HepG2 (cell line): ENCODE data around the gene LSR. TPM values are rescaled to one million over a fixed set of nuclear protein-coding genes. Genes with fewer than 3 reads are reported as not detected.
A peak's percentile ranks its signal among the peaks of the same experiment; 100 is the strongest.

Experiments
- KIAA2018 ChIP-seq: sonication (generic); formaldehyde crosslinking; IDR thresholded peaks from 2 replicates; pipeline ENCODE4 v1.5.0; 2020; ENCODE audit warnings: mild to moderate bottlenecking, missing genetic modification reagents, borderline replicate concordance
- NFYB ChIP-seq: sonication (generic); formaldehyde crosslinking; IDR thresholded peaks from 2 replicates; pipeline ENCODE4 v1.4.0; 2020; ENCODE audit warnings: missing genetic modification reagents
- PAXIP1 ChIP-seq: sonication (generic); formaldehyde crosslinking; conservative IDR thresholded peaks from 2 replicates; pipeline ENCODE4 v1.4.0; 2020; ENCODE audit warnings: mild to moderate bottlenecking, missing genetic modification reagents, moderate library complexity
- PRDM10 ChIP-seq: sonication (generic); formaldehyde crosslinking; IDR thresholded peaks from 2 replicates; pipeline ENCODE4 v1.4.0; 2020; ENCODE audit warnings: low read depth, missing genetic modification reagents
- SALL1 ChIP-seq: sonication (generic); formaldehyde crosslinking; IDR thresholded peaks from 2 replicates; pipeline ENCODE4 v1.8.0; 2022; ENCODE audit warnings: mild to moderate bottlenecking, missing genetic modification reagents
- ZBTB7A ChIP-seq: sonication (generic); formaldehyde crosslinking; IDR thresholded peaks from 2 replicates; pipeline ENCODE4 v1.8.0; 2022; ENCODE audit warnings: mild to moderate bottlenecking, missing genetic modification reagents
- ZHX1 ChIP-seq: sonication (generic); formaldehyde crosslinking; IDR thresholded peaks from 2 replicates; pipeline ENCODE4 v1.8.1; 2022; ENCODE audit warnings: low read depth, mild to moderate bottlenecking, missing genetic modification reagents
- ZNF670 ChIP-seq: sonication (generic); formaldehyde crosslinking; IDR thresholded peaks from 2 replicates; pipeline ENCODE4 v1.8.0; 2022; ENCODE audit warnings: mild to moderate bottlenecking, missing genetic modification reagents, borderline replicate concordance
- polyA plus RNA-seq, 8 experiments: library from polyadenylated mRNA; depleted of rRNA in 3 of 8; stranded (reverse) in 7 of 8; unstranded in 1 of 8; fragments of >200 nt; fragmentation: Illumina TruSeq in 4 of 8; extraction: Trizol in 4 of 8; gene quantifications; 2 replicates each; pipeline versions ENCODE4 v1.2.1 to v1.2.3, GENCODE V29; 2011 to 2016; ENCODE audit warnings: low read depth in 4 of 8, missing spikeins in 1 of 8, mixed read lengths in 1 of 8; ENCODE audit not compliant: insufficient read depth in 1 of 8
- total RNA-seq, 5 experiments: library from RNA; depleted of rRNA; stranded (reverse); fragments of >200 nt; fragmentation: Illumina TruSeq; extraction: Trizol; gene quantifications; 2 replicates each; pipeline ENCODE4 v1.2.3, GENCODE V29; 2016; ENCODE audit warnings: low read depth in 1 of 5

Gene LSR
- total and polyA plus RNA-seq, 2 of the 13 experiments (the other 11 are each of a cell fraction or from before 2014, with no cell fraction given) = 29.2 to 79.2 TPM

- TF ChIP-seq PAXIP1 (CRISPR knock-in tag) = peak; percentile 83
- peak; percentile 70 for TF ChIP-seq NFYB
- TF ChIP-seq PRDM10 (CRISPR knock-in tag) = no peak
- TF ChIP-seq SALL1 (CRISPR knock-in tag) = peak; percentile 74
- no peak for TF ChIP-seq KIAA2018 (CRISPR knock-in tag)
- no peak for TF ChIP-seq ZNF670 (CRISPR knock-in tag)
- 0 out of 2 replicates have a peak, but pooled peaks have one; percentile 15 for TF ChIP-seq ZHX1 (CRISPR knock-in tag)
- TF ChIP-seq ZBTB7A (CRISPR knock-in tag) = peak; percentile 99
These were observed 31.4 kb downstream of the LSR start (continued) for GRCh38 chr19:35279985-35280821.
